Duodenal mucosa (tissue), 2 donors: ENCODE measurements around the gene PGS1.

Source experiments
- H3K27ac ChIP-seq: one replicate; pipeline ENCODE4 v1.7.0; 2013; ENCODE audit warnings: low read depth, low read length
- H3K27me3 ChIP-seq, 2 donors: one replicate each; pipeline ENCODE4 v1.7.0; 2013; ENCODE audit warnings: low read length in 2 of 2, control low read depth in 1 of 2; ENCODE audit not compliant: insufficient read depth in 2 of 2, control insufficient read depth in 1 of 2
- H3K36me3 ChIP-seq, 2 donors: one replicate each; pipeline ENCODE4 v1.7.0; 2013; ENCODE audit warnings: low read length in 2 of 2, control low read depth in 1 of 2; ENCODE audit not compliant: insufficient read depth in 2 of 2, control insufficient read depth in 1 of 2
- H3K4me1 ChIP-seq, 2 donors: one replicate each; pipeline ENCODE4 v1.7.0; 2013; ENCODE audit warnings: low read length in 2 of 2, control low read depth in 1 of 2; ENCODE audit not compliant: insufficient read depth in 2 of 2, control insufficient read depth in 1 of 2
- H3K4me3 ChIP-seq, 2 donors: one replicate each; pipeline ENCODE4 v1.7.0; 2013; ENCODE audit warnings: low read length in 2 of 2, low read depth in 1 of 2
- H3K9ac ChIP-seq, 2 donors: one replicate each; pipeline ENCODE4 v1.7.0; 2013; ENCODE audit warnings: low read length in 2 of 2, low read depth in 1 of 2
- H3K9me3 ChIP-seq, 2 donors: one replicate each; pipeline ENCODE4 v1.7.0; 2013; ENCODE audit warnings: low read length in 2 of 2, control low read depth in 1 of 2; ENCODE audit not compliant: control insufficient read depth in 1 of 2

PGS1 gene

GRCh38 chr17:78441271-78441971 lies 63.0 kb downstream of the PGS1 start:
- Histone ChIP-seq H3K27me3 (no peaks in the 10 kb centered on the region), H3K36me3 (no peaks in the 10 kb centered on the region), H3K9me3 (no peaks in the 10 kb centered on the region), H3K4me1 (no peaks in the 10 kb centered on the region), H3K27ac (no peak overlapping the region), H3K9ac (no peak overlapping the region), H3K4me3 (no peak overlapping the region)

GRCh38 chr17:78442648-78443218 lies 64.3 kb downstream of the PGS1 start:
- no peaks in the 10 kb centered on the region for H3K4me1 ChIP-seq
- no peak overlapping the region for H3K9ac ChIP-seq
- H3K27ac ChIP-seq, result no peak overlapping the region
- no peaks in the 10 kb centered on the region for H3K27me3 ChIP-seq
- H3K36me3 ChIP-seq, result no peaks in the 10 kb centered on the region
- no peak overlapping the region for H3K4me3 ChIP-seq
- H3K9me3 ChIP-seq, result no peaks in the 10 kb centered on the region

GRCh38 chr17:78444392-78444791 lies 65.9 kb downstream of the PGS1 start:
- Histone ChIP-seq H3K27me3 (no peaks in the 10 kb centered on the region), H3K9ac (no peak overlapping the region), H3K4me3 (no peak overlapping the region), H3K36me3 (no peaks in the 10 kb centered on the region), H3K27ac (no peak overlapping the region), H3K9me3 (no peaks in the 10 kb centered on the region), H3K4me1 (no peaks in the 10 kb centered on the region)

- Histone ChIP-seq H3K36me3 (no peaks in the 10 kb centered on the region), H3K4me1 (no peaks in the 10 kb centered on the region), H3K4me3 (no peak overlapping the region), H3K9me3 (no peaks in the 10 kb centered on the region), H3K9ac (no peak overlapping the region), H3K27me3 (no peaks in the 10 kb centered on the region), H3K27ac (no peak overlapping the region)
These were observed 68.4 kb downstream of the PGS1 start for GRCh38 chr17:78446833-78447232.

- H3K4me3 ChIP-seq, result no peak overlapping the region
- H3K9me3 ChIP-seq, result no peaks in the 10 kb centered on the region
- H3K27ac ChIP-seq, result no peak overlapping the region
- H3K27me3 ChIP-seq, result no peaks in the 10 kb centered on the region
- no peak overlapping the region for H3K9ac ChIP-seq
- no peaks in the 10 kb centered on the region for H3K36me3 ChIP-seq
- H3K4me1 ChIP-seq, result no peaks in the 10 kb centered on the region
These were observed 70.0 kb downstream of the PGS1 start for GRCh38 chr17:78448356-78448993.

- no peaks in the 10 kb centered on the region for H3K36me3 ChIP-seq
- H3K27me3 ChIP-seq, result no peaks in the 10 kb centered on the region
- H3K27ac ChIP-seq, result no peak overlapping the region
- no peaks in the 10 kb centered on the region for H3K9me3 ChIP-seq
- no peaks in the 10 kb centered on the region for H3K4me1 ChIP-seq
- no peak overlapping the region for H3K9ac ChIP-seq
- H3K4me3 ChIP-seq, result no peak overlapping the region
These were observed 71.6 kb downstream of the PGS1 start for GRCh38 chr17:78449983-78450595.

GRCh38 chr17:78450696-78451345 lies 72.4 kb downstream of the PGS1 start:
- no peaks in the 10 kb centered on the region for H3K27me3 ChIP-seq
- H3K4me3 ChIP-seq, result no peak overlapping the region
- H3K9ac ChIP-seq, result no peak overlapping the region
- no peak overlapping the region for H3K27ac ChIP-seq
- no peaks in the 10 kb centered on the region for H3K36me3 ChIP-seq
- no peaks in the 10 kb centered on the region for H3K9me3 ChIP-seq
- no peaks in the 10 kb centered on the region for H3K4me1 ChIP-seq

- no peaks in the 10 kb centered on the region for H3K9me3 ChIP-seq
- H3K4me1 ChIP-seq, result no peaks in the 10 kb centered on the region
- H3K4me3 ChIP-seq, result no peak overlapping the region
- H3K9ac ChIP-seq, result no peak overlapping the region
- no peaks in the 10 kb centered on the region for H3K36me3 ChIP-seq
- peaks cover 0 to 6% of the 10 kb centered on the region in 2 donors for H3K27me3 ChIP-seq
- no peak overlapping the region for H3K27ac ChIP-seq
These were observed 73.3 kb downstream of the PGS1 start for GRCh38 chr17:78451753-78452152.

- no peak overlapping the region for H3K27ac ChIP-seq
- no peaks in the 10 kb centered on the region for H3K4me1 ChIP-seq
- no peaks in the 10 kb centered on the region for H3K9me3 ChIP-seq
- H3K4me3 ChIP-seq, result no peak overlapping the region
- no peaks in the 10 kb centered on the region for H3K36me3 ChIP-seq
- H3K9ac ChIP-seq, result no peak overlapping the region
- H3K27me3 ChIP-seq, result peaks cover 0 to 6% of the 10 kb centered on the region in 2 donors
These were observed 75.9 kb downstream of the PGS1 start for GRCh38 chr17:78454346-78454745.

- H3K27ac ChIP-seq, result no peak overlapping the region
- no peaks in the 10 kb centered on the region for H3K9me3 ChIP-seq
- no peak overlapping the region for H3K9ac ChIP-seq
- H3K36me3 ChIP-seq, result no peaks in the 10 kb centered on the region
- H3K4me1 ChIP-seq, result no peaks in the 10 kb centered on the region
- peaks cover 0 to 6% of the 10 kb centered on the region in 2 donors for H3K27me3 ChIP-seq
- H3K4me3 ChIP-seq, result no peak overlapping the region
These were observed 79.6 kb downstream of the PGS1 start for GRCh38 chr17:78458091-78458490.
